ENCODE measurements around the gene PES1.
A peak's percentile ranks its signal among the peaks of the same experiment; 100 is the strongest.
"Not testable (repeated sequence)": the region's sequence is repeated elsewhere in the genome, so short reads cannot be mapped to it uniquely, and the experiment has no call there.

PES1 gene

GRCh38 chr22:30574095-30574981 lies 17.4 kb downstream of the PES1 start, which contains the start of gene GAL3ST1:
TSS of gene GAL3ST1 (minus strand) at chr22:30574665. CDS start at chr22:30557392, 17,273 bp downstream.
- DNase-seq: peak in 13 of 14 donors; percentile 6 to 86 (median 66)

GRCh38 chr22:30573594-30574094 lies 18.1 kb downstream of the PES1 start:
- DNase-seq: peak in 6 of 14 donors; percentile 7 to 44 (median 40)

- DNase-seq: peak in 11 of 14 donors; percentile 11 to 74 (median 34)
Measured at GRCh38 chr22:30572840-30573593, 18.7 kb downstream of the PES1 start.

- DNase-seq: no peak
Measured at GRCh38 chr22:30572210-30572609, 19.5 kb downstream of the PES1 start.

GRCh38 chr22:30569674-30570202 lies 22.0 kb downstream of the PES1 start:
- DNase-seq: no peak

GRCh38 chr22:30568137-30568805 lies 23.4 kb downstream of the PES1 start:
- no peak for DNase-seq

- not testable (repeated sequence) for DNase-seq
Measured at GRCh38 chr22:30567277-30567676, 24.4 kb downstream of the PES1 start.

GRCh38 chr22:30566125-30566524 lies 25.6 kb downstream of the PES1 start:
- DNase-seq: no peak

- peak in 1 of 14 donors; percentile 2 for DNase-seq
Measured at GRCh38 chr22:30565341-30565740, 26.4 kb downstream of the PES1 start.

- DNase-seq: no peak
Measured at GRCh38 chr22:30564761-30565119, 27.0 kb downstream of the PES1 start.

GRCh38 chr22:30564045-30564760 lies 27.5 kb downstream of the PES1 start:
- peak in 1 of 14 donors; percentile 31 for DNase-seq

GRCh38 chr22:30562366-30562765 lies 29.3 kb downstream of the PES1 start:
- DNase-seq: no peak

GRCh38 chr22:30561402-30562189 lies 30.1 kb downstream of the PES1 start:
- no peak for DNase-seq

- DNase-seq: not testable (repeated sequence)
Measured at GRCh38 chr22:30560643-30561202, 31.0 kb downstream of the PES1 start.

- DNase-seq: no peak
Measured at GRCh38 chr22:30559889-30560288, 31.8 kb downstream of the PES1 start.

- DNase-seq: no peak
Measured at GRCh38 chr22:30557243-30557642, 34.5 kb downstream of the PES1 start.

- DNase-seq: no peak
Measured at GRCh38 chr22:30556388-30556787, 35.3 kb downstream of the PES1 start.

- no peak for DNase-seq
Measured at GRCh38 chr22:30555282-30556210, 36.2 kb downstream of the PES1 start.

GRCh38 chr22:30553971-30554370 lies 37.7 kb downstream of the PES1 start:
- no peak for DNase-seq
